Measurements from ENCODE around the gene TOM1. TPM values are rescaled to one million over a fixed set of nuclear protein-coding genes. Genes with fewer than 3 reads are reported as not detected.

The TOM1 gene
- total RNA-seq, 6 experiments from 2014 or later: 34.2 to 47.2 (median 44.6) TPM

- Mint-ChIP-seq H3K4me1 (ENCODE audit: low read depth) (peaks cover 41% of the 10 kb centered on the region), H3K9me3 (no peaks in the 10 kb centered on the region), H3K4me3 (peak overlapping the region; percentile 24; the same call in 1 of the 2 replicates), H3K27me3 (ENCODE audit: insufficient read depth) (peaks cover 4% of the 10 kb centered on the region), H3K36me3 (ENCODE audit: low read depth) (peaks cover 22% of the 10 kb centered on the region; the same call in 1 of the 2 replicates), H3K27ac (peak overlapping the region; percentile 34)
- TF ChIP-seq, protein P1, sequence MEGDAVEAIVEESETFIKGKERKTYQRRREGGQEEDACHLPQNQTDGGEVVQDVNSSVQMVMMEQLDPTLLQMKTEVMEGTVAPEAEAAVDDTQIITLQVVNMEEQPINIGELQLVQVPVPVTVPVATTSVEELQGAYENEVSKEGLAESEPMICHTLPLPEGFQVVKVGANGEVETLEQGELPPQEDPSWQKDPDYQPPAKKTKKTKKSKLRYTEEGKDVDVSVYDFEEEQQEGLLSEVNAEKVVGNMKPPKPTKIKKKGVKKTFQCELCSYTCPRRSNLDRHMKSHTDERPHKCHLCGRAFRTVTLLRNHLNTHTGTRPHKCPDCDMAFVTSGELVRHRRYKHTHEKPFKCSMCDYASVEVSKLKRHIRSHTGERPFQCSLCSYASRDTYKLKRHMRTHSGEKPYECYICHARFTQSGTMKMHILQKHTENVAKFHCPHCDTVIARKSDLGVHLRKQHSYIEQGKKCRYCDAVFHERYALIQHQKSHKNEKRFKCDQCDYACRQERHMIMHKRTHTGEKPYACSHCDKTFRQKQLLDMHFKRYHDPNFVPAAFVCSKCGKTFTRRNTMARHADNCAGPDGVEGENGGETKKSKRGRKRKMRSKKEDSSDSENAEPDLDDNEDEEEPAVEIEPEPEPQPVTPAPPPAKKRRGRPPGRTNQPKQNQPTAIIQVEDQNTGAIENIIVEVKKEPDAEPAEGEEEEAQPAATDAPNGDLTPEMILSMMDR (IDR thresholded peaks at IDR 0.05): no peak
- DNase-seq: no peak
Observed at GRCh38 chr22:35384975-35385588, 85.4 kb downstream of the TOM1 start.

DNA sequence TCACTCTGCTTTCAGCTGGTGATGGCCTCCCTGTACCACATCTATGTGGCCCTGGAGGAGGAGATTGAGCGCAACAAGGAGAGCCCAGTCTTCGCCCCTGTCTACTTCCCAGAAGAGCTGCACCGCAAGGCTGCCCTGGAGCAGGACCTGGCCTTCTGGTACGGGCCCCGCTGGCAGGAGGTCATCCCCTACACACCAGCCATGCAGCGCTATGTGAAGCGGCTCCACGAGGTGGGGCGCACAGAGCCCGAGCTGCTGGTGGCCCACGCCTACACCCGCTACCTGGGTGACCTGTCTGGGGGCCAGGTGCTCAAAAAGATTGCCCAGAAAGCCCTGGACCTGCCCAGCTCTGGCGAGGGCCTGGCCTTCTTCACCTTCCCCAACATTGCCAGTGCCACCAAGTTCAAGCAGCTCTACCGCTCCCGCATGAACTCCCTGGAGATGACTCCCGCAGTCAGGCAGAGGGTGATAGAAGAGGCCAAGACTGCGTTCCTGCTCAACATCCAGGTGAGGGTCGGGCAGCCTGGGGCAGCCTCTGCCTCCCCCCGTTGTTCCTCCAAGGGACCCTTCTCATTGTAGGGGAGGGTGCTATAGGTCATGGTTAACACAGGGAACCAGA lies 87.1 kb downstream of the TOM1 start:
- TF ChIP-seq, protein P1 (IDR thresholded peaks at IDR 0.05): no peak
- Mint-ChIP-seq H3K27me3 (ENCODE audit: insufficient read depth) (peaks cover 2% of the 10 kb centered on the region), H3K4me1 (ENCODE audit: low read depth) (peaks cover 29% of the 10 kb centered on the region), H3K36me3 (ENCODE audit: low read depth) (peaks cover 23% of the 10 kb centered on the region; the same call in 1 of the 2 replicates), H3K4me3 (no peak overlapping the region), H3K9me3 (no peaks in the 10 kb centered on the region), H3K27ac (no peak overlapping the region)
- no peak for DNase-seq

DNA sequence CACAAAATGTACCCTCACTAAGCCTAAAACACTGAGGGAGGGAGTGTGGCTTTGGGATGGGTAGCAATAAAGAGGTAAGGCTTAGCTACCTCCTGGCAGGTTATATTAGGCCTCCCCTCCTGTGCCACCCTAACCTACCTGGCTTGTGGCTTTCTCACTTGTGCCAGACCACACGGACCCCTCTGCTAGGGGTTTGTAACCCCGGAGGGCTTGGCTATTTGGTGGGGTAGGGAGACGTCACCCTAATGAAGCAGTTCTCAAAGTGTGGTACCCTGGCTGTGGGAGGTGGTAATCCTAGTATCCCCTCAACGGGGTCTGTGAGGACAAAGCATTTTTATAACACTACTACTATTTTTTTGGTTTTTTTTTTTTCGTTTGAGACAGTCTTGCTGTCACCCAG lies 91.2 kb downstream of the TOM1 start:
- Mint-ChIP-seq H3K4me3 (no peak overlapping the region), H3K4me1 (ENCODE audit: low read depth) (no peaks in the 10 kb centered on the region), H3K9me3 (no peaks in the 10 kb centered on the region), H3K27me3 (ENCODE audit: insufficient read depth) (peaks cover 8% of the 10 kb centered on the region), H3K36me3 (ENCODE audit: low read depth) (peaks cover 20% of the 10 kb centered on the region), H3K27ac (no peak overlapping the region; the same call in 1 of the 2 replicates)
- TF ChIP-seq, protein P1 (IDR thresholded peaks at IDR 0.05): no peak
- DNase-seq: no peak

- DNase-seq: no peak
- Mint-ChIP-seq H3K36me3 (ENCODE audit: low read depth) (peaks cover 20% of the 10 kb centered on the region), H3K4me3 (no peak overlapping the region), H3K27ac (no peak overlapping the region), H3K4me1 (ENCODE audit: low read depth) (no peaks in the 10 kb centered on the region), H3K9me3 (no peaks in the 10 kb centered on the region), H3K27me3 (ENCODE audit: insufficient read depth) (peaks cover 8% of the 10 kb centered on the region)
- TF ChIP-seq, protein P1 (IDR thresholded peaks at IDR 0.05): no peak
Observed at GRCh38 chr22:35392357-35392756, 92.7 kb downstream of the TOM1 start.

DNA sequence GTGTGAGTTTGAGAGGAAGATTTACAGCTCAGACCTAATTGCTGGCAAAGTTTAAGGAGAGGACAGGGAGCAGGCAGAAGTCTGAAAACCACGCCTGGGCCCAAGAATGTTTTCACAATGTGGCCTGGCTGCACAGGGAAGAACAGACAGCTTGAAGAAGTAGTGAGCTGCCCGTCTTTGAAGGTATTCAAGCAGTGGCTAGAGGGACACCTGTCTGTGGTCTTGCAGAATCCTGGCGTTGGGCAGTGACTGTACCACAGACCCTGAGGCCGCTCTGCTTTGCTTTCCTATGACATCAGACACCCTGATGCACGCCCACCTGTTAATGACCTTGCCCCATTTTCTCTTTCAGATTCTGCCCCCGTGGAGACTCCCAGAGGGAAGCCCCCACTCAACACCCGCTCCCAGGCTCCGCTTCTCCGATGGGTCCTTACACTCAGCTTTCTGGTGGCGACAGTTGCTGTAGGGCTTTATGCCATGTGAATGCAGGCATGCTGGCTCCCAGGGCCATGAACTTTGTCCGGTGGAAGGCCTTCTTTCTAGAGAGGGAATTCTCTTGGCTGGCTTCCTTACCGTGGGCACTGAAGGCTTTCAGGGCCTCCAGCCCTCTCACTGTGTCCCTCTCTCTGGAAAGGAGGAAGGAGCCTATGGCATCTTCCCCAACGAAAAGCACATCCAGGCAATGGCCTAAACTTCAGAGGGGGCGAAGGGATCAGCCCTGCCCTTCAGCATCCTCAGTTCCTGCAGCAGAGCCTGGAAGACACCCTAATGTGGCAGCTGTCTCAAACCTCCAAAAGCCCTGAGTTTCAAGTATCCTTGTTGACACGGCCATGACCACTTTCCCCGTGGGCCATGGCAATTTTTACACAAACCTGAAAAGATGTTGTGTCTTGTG lies 93.7 kb downstream of the TOM1 start:
- no peak for DNase-seq
- Mint-ChIP-seq H3K27ac (0 out of 2 replicates have a peak overlapping the region, but pooled peaks have one; percentile 11), H3K9me3 (no peaks in the 10 kb centered on the region), H3K4me3 (no peak overlapping the region), H3K4me1 (ENCODE audit: low read depth) (no peaks in the 10 kb centered on the region), H3K36me3 (ENCODE audit: low read depth) (peaks cover 20% of the 10 kb centered on the region), H3K27me3 (ENCODE audit: insufficient read depth) (peaks cover 8% of the 10 kb centered on the region)
- TF ChIP-seq, protein P1 (IDR thresholded peaks at IDR 0.05): no peak

All from HFFc6 (cell line).